NB4 (cell line): Measurements from ENCODE around the gene GGN.

Experiments used
- DNase-seq: peaks from one replicate; pipeline ENCODE4 v3.0.0; 2010; ENCODE audit warnings: low read depth
- H3K4me3 ChIP-seq: one replicate; pipeline ENCODE4 v1.5.1; 2011; ENCODE audit warnings: mild to moderate bottlenecking, low read depth, low read length, moderate library complexity
- MYC ChIP-seq: IDR thresholded peaks from 2 replicates; pipeline ENCODE4 v1.6.1; 2011; ENCODE audit warnings: low read depth, low read length
- POLR2A ChIP-seq: IDR thresholded peaks from 2 replicates; pipeline ENCODE4 v1.6.1; 2011; ENCODE audit warnings: mild to moderate bottlenecking; ENCODE audit not compliant: insufficient read length; ENCODE audit errors: extremely low read depth
- TF ChIP-seq, protein P1 (sequence below): IDR thresholded peaks from 2 replicates; pipeline ENCODE4 v1.6.1; 2011; ENCODE audit warnings: low read depth, low read length
- TF ChIP-seq, protein P2 (sequence below): IDR thresholded peaks from one replicate; pipeline ENCODE4 v1.5.1; 2012; ENCODE audit warnings: low read depth, low read length

Gene GGN

DNA sequence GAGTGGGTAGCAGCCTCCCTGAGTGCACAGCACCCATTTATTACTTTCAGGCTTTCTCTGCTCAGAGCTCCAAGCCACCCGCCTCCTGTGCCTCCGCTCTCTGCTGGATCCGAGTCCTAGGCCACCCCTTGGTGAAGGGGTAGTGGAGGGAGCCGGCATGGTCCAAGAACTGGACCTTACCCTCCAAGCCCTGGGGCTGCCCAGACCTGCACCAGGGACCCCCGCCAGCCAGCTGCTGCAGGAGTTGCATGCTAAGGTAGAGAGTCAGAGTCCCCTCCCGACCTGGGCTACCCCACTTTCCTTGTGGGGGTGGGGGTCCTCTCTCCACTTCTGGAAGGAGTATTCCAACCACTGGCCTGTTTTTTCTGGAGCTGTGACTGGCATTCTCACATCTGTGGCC, 17.0 kb upstream of the GGN start:
- TF ChIP-seq POLR2A (no peak), MYC (no peak)
- TF ChIP-seq, protein P1, sequence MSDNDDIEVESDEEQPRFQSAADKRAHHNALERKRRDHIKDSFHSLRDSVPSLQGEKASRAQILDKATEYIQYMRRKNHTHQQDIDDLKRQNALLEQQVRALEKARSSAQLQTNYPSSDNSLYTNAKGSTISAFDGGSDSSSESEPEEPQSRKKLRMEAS = no peak
- TF ChIP-seq, protein P2, sequence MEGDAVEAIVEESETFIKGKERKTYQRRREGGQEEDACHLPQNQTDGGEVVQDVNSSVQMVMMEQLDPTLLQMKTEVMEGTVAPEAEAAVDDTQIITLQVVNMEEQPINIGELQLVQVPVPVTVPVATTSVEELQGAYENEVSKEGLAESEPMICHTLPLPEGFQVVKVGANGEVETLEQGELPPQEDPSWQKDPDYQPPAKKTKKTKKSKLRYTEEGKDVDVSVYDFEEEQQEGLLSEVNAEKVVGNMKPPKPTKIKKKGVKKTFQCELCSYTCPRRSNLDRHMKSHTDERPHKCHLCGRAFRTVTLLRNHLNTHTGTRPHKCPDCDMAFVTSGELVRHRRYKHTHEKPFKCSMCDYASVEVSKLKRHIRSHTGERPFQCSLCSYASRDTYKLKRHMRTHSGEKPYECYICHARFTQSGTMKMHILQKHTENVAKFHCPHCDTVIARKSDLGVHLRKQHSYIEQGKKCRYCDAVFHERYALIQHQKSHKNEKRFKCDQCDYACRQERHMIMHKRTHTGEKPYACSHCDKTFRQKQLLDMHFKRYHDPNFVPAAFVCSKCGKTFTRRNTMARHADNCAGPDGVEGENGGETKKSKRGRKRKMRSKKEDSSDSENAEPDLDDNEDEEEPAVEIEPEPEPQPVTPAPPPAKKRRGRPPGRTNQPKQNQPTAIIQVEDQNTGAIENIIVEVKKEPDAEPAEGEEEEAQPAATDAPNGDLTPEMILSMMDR = no peak
- no peak for DNase-seq
- H3K4me3 ChIP-seq = no peak overlapping the region

DNA sequence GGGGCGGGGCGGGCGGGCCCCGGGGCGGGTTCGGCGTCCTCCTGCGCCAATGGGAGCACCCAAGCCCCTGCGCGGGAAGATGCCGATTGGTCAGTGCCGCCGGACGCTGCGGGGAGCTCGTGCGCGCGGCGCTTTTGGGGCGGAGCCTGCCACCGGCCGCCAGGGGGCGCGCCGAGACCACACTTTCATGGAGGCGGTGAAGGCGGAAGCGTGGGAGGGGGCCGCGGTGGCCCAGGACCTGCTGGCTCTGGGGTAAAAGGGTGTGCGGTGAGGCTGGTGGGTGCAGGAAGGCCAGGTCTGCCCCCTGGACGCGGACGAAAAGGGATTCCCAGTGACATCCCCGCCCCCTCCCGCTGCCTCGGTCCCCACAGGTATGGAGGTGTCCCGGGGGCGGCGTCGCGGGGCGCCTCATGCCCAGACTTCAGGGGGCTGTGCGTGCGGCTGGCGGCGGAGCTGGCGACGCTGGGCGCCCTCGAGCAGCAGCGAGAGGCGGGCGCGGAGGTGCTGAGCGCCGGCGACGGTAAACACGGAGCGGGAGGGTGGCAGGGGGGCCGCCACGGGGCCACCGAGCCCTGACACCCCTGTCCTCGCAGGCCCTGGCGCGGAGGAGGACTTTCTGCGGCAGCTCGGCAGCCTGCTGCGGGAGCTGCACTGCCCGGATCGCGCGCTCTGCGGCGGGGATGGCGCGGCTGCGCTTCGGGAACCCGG, 15.3 kb upstream of the GGN start, which contains the start of gene FAM98C:
Gene FAM98C, plus strand, starts transcription at position 127 of the 708 bp plus-strand sequence. Its CDS starts 61 bp downstream, at position 188.
- peak; percentile 95 for DNase-seq
- peak within 1 kb of the TSS; percentile 36 for H3K4me3 ChIP-seq
- TF ChIP-seq, protein P1 = peak; percentile 17; the same call in 1 of the 2 replicates
- TF ChIP-seq, protein P2 = peak; percentile 41
- no peak; the same call in none of the 2 replicates for TF ChIP-seq MYC

DNA sequence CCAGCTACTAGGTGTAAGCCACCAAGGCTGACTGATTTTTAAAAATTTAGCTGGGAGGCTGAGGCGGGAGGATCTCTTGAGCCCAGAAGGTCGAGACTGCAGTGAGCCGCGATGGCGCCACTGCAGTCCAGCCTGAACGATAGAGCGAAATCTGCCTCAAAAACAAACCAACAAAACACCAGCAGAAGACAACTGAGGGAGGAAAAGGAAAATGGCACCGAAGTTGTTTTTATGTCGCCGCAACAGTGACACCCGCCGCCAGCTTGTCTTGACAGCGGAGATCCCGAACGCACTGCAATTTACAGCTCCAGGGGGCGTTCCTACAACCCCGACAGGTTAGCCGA, 14.8 kb upstream of the GGN start:
- 0 out of 2 replicates have a peak, but pooled peaks have one; percentile 10 for TF ChIP-seq MYC
- TF ChIP-seq, protein P1 = no peak
- no peak for DNase-seq

DNA sequence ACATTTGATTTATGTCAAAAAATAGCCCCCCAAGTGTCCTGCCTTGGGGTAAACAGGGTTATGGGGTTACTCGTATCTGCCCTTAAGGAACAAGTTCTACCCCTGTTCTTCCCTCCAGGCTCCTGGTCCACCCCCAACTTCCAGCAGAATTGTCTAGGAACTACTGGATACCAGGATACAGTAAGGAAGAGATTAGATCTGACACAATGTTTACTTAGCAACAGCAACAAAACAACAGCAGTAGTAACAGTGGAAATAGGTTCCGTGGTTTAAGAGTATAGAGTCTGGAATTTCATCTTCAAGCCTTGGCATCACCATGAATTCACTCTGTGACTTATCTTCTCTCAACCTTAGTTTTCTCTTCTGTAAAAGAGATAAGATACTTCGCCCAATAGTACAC, 13.3 kb upstream of the GGN start:
- no peak for DNase-seq
- H3K4me3 ChIP-seq = no peak overlapping the region
- TF ChIP-seq MYC (no peak), POLR2A (no peak)
- TF ChIP-seq, protein P1 = no peak
- TF ChIP-seq, protein P2 = no peak

More for the DNA sequence above, 14.8 kb upstream of the GGN start:
- H3K4me3 ChIP-seq = no peak overlapping the region

DNA sequence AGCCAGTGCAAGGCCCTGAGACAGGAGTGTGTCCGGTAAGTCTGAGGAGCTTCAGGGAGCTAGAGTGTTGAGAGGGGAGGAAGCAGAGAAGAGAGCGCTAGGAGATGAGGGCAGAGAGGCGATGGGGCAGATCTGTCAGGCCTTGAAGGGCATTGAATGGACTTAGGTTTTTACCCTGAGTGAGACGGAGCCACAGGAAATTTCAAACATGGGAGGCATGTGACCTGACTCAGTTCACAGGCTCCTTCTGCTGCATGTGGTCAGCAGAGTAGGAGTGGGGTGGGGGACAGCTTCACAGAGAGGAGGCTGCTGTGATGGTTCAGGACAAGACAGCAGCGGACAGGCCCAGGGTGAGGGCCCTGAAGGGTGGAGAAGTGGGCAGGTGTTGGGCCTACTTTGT, 12.5 kb upstream of the GGN start:
- TF ChIP-seq, protein P1 = no peak
- TF ChIP-seq MYC = no peak
- TF ChIP-seq POLR2A = no peak
- DNase-seq = no peak
- H3K4me3 ChIP-seq = no peak overlapping the region

DNA sequence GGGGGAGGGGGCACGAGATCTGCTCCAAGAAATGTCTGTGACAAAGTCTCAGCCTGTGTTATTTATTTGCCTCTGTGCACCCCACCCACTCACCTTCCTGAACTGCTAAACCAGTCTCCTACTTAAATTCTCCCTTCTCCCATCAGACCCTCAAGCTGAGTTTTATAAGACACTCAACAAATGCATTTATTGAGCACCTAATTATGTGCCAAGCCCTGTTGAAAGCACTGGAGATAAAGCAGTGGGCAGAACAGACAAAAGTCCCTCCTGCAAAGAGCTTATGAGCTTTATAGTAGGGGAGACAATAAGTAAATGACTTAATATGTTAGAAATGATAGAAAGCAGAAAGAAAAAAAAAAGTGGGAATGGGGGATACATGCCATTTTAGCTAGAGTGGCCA, 11.7 kb upstream of the GGN start:
- DNase-seq = no peak
- TF ChIP-seq, protein P2 = no peak
- no peak for TF ChIP-seq POLR2A

DNA sequence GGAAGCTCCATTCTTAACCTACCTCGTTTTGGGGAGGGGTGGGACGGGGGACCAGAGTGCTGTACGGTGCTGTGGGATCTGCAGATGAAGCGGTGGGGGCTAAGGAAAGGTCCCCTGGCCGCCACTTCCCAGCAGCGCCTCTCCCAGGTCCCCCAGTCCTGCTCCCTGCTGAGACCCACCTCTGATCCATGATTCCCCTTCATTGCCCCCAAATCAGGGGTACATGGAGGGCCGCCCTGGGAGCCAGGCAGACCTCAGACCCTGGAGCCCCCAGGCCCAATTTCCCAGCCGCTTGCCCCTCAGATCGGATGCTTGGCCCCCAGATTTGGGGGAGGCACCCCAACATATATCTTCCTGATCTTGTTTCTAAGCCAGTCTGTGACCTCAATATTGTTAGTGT, 11.2 kb upstream of the GGN start:
- no peak for DNase-seq
- H3K4me3 ChIP-seq = no peak overlapping the region
- TF ChIP-seq POLR2A = no peak
- no peak for TF ChIP-seq MYC
- TF ChIP-seq, protein P1 = no peak
- TF ChIP-seq, protein P2 = no peak

More for the DNA sequence above, 11.7 kb upstream of the GGN start:
- H3K4me3 ChIP-seq = no peak overlapping the region
